Keratinocyte (primary cell): Measurements from ENCODE around the gene NLRP1. TPM values are rescaled to one million over a fixed set of nuclear protein-coding genes. Genes with fewer than 3 reads are reported as not detected.

Experiments used
- DNase-seq: peaks from one replicate; pipeline ENCODE4 v3.0.0-alpha.2; 2011; ENCODE audit warnings: low read depth, missing footprints, low spot score
- FAIRE-seq: peaks from 2 replicates; lab custom pipeline; 2011; peaks lifted over from hg19 to GRCh38; lab: Jason Lieb, UNC
- H2AFZ ChIP-seq: 2 replicates; pipeline ENCODE4 v1.6.0; 2012; ENCODE audit warnings: low read length, control low read depth, inconsistent platforms; ENCODE audit not compliant: control insufficient read depth
- H3K27ac ChIP-seq: 2 replicates; pipeline ENCODE4 v1.5.1; 2011; ENCODE audit warnings: low read length; ENCODE audit not compliant: control insufficient read depth, insufficient read depth
- H3K27me3 ChIP-seq: 3 replicates; pipeline ENCODE4 v1.6.0; 2011; ENCODE audit warnings: low read length; ENCODE audit not compliant: control insufficient read depth, insufficient read depth; ENCODE audit errors: extremely low read depth
- H3K36me3 ChIP-seq, 2 experiments: 2 replicates in 1 of 2; 3 replicates in 1 of 2; pipeline ENCODE4 v1.5.1; 2011; ENCODE audit warnings: low read length in 2 of 2, mild to moderate bottlenecking in 1 of 2; ENCODE audit not compliant: control insufficient read depth in 2 of 2, insufficient read depth in 2 of 2; ENCODE audit errors: extremely low read depth in 1 of 2
- H3K4me1 ChIP-seq: 3 replicates; pipeline ENCODE4 v1.5.1; 2011; ENCODE audit warnings: low read length; ENCODE audit not compliant: control insufficient read depth, insufficient read depth; ENCODE audit errors: extremely low read depth
- H3K4me2 ChIP-seq: 3 replicates; pipeline ENCODE4 v1.6.0; 2011; ENCODE audit warnings: low read depth, low read length; ENCODE audit not compliant: control insufficient read depth, insufficient read depth; ENCODE audit errors: extremely low read depth
- H3K4me3 ChIP-seq, 3 experiments: fragments of 200-600 bp in 1 of 3; sonication (generic) in 1 of 3; 2 replicates in 2 of 3; 3 replicates in 1 of 3; pipeline ENCODE4 v1.5.1; 2011 to 2016; ENCODE audit warnings: low read length in 3 of 3, mild to moderate bottlenecking in 3 of 3, control low read depth in 2 of 3, inconsistent platforms in 1 of 3, low read depth in 1 of 3, mixed read lengths in 1 of 3, mixed run types in 1 of 3, moderate library complexity in 1 of 3; ENCODE audit not compliant: control insufficient read depth in 2 of 3, insufficient read depth in 2 of 3; ENCODE audit errors: extremely low read depth in 1 of 3
- H3K79me2 ChIP-seq: 2 replicates; pipeline ENCODE4 v1.6.0; 2012; ENCODE audit warnings: low read length; ENCODE audit not compliant: control insufficient read depth, insufficient read depth
- H3K9ac ChIP-seq: 3 replicates; pipeline ENCODE4 v1.6.0; 2011; ENCODE audit warnings: low read length; ENCODE audit not compliant: control insufficient read depth, insufficient read depth; ENCODE audit errors: extremely low read depth
- H3K9me1 ChIP-seq: 3 replicates; pipeline ENCODE4 v1.6.0; 2011; ENCODE audit warnings: low read length; ENCODE audit not compliant: control insufficient read depth, insufficient read depth; ENCODE audit errors: extremely low read depth
- H3K9me3 ChIP-seq: 2 replicates; pipeline ENCODE4 v1.5.1; 2012; ENCODE audit warnings: low read depth, low read length; ENCODE audit not compliant: control insufficient read depth
- H4K20me1 ChIP-seq: 3 replicates; pipeline ENCODE4 v1.6.0; 2011; ENCODE audit warnings: low read length; ENCODE audit not compliant: control insufficient read depth, insufficient read depth; ENCODE audit errors: extremely low read depth
- EZH2 ChIP-seq: IDR thresholded peaks from one replicate; pipeline ENCODE4 v1.6.1; 2012; ENCODE audit warnings: inconsistent platforms, mild to moderate bottlenecking, low read length, moderate library complexity
- dilution Hi-C: fragments of 300-500 bp; cut with MboI; formaldehyde crosslinking; loops from one replicate; pipeline ENCODE4 v1.7.0; 2020; ENCODE audit warnings: low sequenced_read_pairs; ENCODE audit not compliant: extremely low pct_ligation_motif_present
- polyA plus RNA-seq, 5 experiments: library from polyadenylated mRNA; depleted of rRNA in 3 of 5; stranded (reverse) in 3 of 5; stranded (forward) in 1 of 5; unstranded in 1 of 5; fragments of >200 nt; gene quantifications; 1 replicate in 1 of 5; 2 replicates in 3 of 5; 3 replicates in 1 of 5; pipeline versions ENCODE4 v1.2.1 to v1.2.3, GENCODE V29; 2011 to 2012; ENCODE audit warnings: missing spikeins in 2 of 5, low read depth in 1 of 5, low replicate concordance in 1 of 5
- TF ChIP-seq, protein P1 (sequence below), 3 experiments: IDR thresholded peaks in 1 of 3; conservative IDR thresholded peaks in 1 of 3; optimal IDR thresholded peaks in 1 of 3; 2 replicates in 2 of 3; 3 replicates in 1 of 3; pipeline versions ENCODE3 to v1.5.1; 2011; ENCODE audit warnings: low read length in 3 of 3, mild to moderate bottlenecking in 3 of 3, moderate library complexity in 2 of 3, control low read depth in 1 of 3, inconsistent platforms in 1 of 3; ENCODE audit not compliant: insufficient read depth in 2 of 3; ENCODE audit errors: extremely low read depth in 1 of 3

Gene NLRP1
- polyA plus RNA-seq, 1 donor (not counting 4 experiments of a cell fraction or from before 2014, with no cell fraction given), result 20.1 TPM

DNA sequence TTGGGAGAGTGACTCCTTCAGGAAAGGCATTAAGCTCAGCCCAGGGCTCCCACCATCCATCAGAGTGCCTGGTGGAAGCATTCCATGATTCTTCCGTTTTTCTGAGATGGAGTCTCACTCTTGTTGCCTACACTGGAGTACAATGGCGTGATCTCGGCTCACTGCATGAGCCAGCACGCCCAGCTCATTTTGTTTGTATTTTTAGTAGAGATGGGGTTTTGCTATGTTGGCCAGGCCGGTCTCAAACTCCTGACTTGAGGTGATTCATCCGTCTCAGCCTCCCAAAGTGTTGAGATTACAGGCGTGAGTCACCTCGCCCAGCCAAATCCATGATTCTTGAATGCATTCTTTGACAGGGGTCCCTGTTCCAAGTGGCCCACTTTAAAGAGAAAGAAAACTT is 74.8 kb downstream of the NLRP1 start:
- H3K9me1 ChIP-seq, result no peaks in the 10 kb centered on the region
- H3K27me3 ChIP-seq, result no peaks in the 10 kb centered on the region
- FAIRE-seq, result peak; percentile 79
- H3K79me2 ChIP-seq, result no peaks in the 10 kb centered on the region
- DNase-seq, result peak; percentile 9
- peaks cover 7 to 10% of the 10 kb centered on the region in 2 experiments for H3K36me3 ChIP-seq
- no peak overlapping the region for H3K4me3 ChIP-seq
- H3K4me2 ChIP-seq, result no peak overlapping the region
- no peak overlapping the region for H3K9ac ChIP-seq
- no peaks in the 10 kb centered on the region for H4K20me1 ChIP-seq
- dilution Hi-C loops, result no loop called here
- peaks cover 11% of the 10 kb centered on the region for H3K4me1 ChIP-seq
- H3K9me3 ChIP-seq, result no peaks in the 10 kb centered on the region
- TF ChIP-seq EZH2, result no peak
- TF ChIP-seq, protein P1, sequence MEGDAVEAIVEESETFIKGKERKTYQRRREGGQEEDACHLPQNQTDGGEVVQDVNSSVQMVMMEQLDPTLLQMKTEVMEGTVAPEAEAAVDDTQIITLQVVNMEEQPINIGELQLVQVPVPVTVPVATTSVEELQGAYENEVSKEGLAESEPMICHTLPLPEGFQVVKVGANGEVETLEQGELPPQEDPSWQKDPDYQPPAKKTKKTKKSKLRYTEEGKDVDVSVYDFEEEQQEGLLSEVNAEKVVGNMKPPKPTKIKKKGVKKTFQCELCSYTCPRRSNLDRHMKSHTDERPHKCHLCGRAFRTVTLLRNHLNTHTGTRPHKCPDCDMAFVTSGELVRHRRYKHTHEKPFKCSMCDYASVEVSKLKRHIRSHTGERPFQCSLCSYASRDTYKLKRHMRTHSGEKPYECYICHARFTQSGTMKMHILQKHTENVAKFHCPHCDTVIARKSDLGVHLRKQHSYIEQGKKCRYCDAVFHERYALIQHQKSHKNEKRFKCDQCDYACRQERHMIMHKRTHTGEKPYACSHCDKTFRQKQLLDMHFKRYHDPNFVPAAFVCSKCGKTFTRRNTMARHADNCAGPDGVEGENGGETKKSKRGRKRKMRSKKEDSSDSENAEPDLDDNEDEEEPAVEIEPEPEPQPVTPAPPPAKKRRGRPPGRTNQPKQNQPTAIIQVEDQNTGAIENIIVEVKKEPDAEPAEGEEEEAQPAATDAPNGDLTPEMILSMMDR (optimal IDR thresholded peaks at IDR 0.05 in 1 of 3, IDR thresholded peaks at IDR 0.05 in 1 of 3, conservative IDR thresholded peaks at IDR 0.05 in 1 of 3; ENCODE audit: extremely low read depth in 1 of 3, insufficient read depth in 2 of 3, low read length in 3 of 3), result no peak
- no peak overlapping the region for H2AFZ ChIP-seq
- peak overlapping the region; percentile 58 for H3K27ac ChIP-seq

DNA sequence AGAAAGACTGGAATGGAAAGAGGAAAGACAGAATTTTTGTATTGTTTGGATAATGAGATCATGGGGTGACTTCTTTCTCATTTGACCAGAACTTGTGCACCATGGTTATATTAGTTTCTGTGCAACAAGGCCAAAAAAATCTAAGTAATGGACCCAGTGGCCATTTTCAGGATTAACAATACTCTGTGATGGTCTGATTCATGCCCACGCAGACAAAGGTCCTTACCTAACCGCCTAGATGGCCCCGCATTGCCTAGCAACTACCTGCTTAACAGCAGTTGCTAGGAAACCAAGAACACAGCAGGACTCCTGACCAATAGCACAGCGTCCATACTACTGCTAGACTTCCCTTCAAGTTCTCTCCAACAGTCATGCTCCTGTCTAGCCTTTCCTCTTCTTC is 75.5 kb downstream of the NLRP1 start:
- Histone ChIP-seq H3K27ac (peak overlapping the region; percentile 58), H3K4me3 (no peak overlapping the region), H2AFZ (no peak overlapping the region), H3K9me3 (no peaks in the 10 kb centered on the region), H3K4me2 (no peak overlapping the region), H3K79me2 (no peaks in the 10 kb centered on the region), H3K9me1 (no peaks in the 10 kb centered on the region), H3K27me3 (no peaks in the 10 kb centered on the region), H3K9ac (no peak overlapping the region), H3K4me1 (peaks cover 11% of the 10 kb centered on the region), H3K36me3 (peaks cover 3 to 8% of the 10 kb centered on the region in 2 experiments), H4K20me1 (no peaks in the 10 kb centered on the region)
- DNase-seq, result no peak
- dilution Hi-C loops, result no loop called here
- FAIRE-seq, result no peak
- TF ChIP-seq, protein P1 (optimal IDR thresholded peaks at IDR 0.05 in 1 of 3, IDR thresholded peaks at IDR 0.05 in 1 of 3, conservative IDR thresholded peaks at IDR 0.05 in 1 of 3; ENCODE audit: extremely low read depth in 1 of 3, insufficient read depth in 2 of 3, low read length in 3 of 3), result no peak
- TF ChIP-seq EZH2, result no peak
